Right renal cortex interstitium (tissue), 3 donors: ENCODE results near the gene KXD1. TPM values are rescaled to one million over a fixed set of nuclear protein-coding genes. Genes with fewer than 3 reads are reported as not detected.
"Not testable (repeated sequence)": the region's sequence is repeated elsewhere in the genome, so short reads cannot be mapped to it uniquely, and the experiment has no call there.

Experiments used
- DNase-seq, 3 donors: peaks; one replicate each; pipeline ENCODE4 v3.0.0-alpha.2; 2013; ENCODE audit warnings: low read depth in 3 of 3, low spot score in 2 of 3
- polyA plus RNA-seq, 3 donors: library from polyadenylated mRNA; unstranded; fragments of 120-200 nt; gene quantifications; one replicate each; pipeline ENCODE4 v1.2.1, GENCODE V29; 2013; ENCODE audit not compliant: insufficient read length in 3 of 3

KXD1 gene
- polyA plus RNA-seq, result 10 to 100 TPM; 50.3 to 56.0 (median 51.8) TPM

GRCh38 chr19:18557411-18558201 lies at the start of gene KXD1:
Gene KXD1, plus strand, starts transcription at chr19:18557870. Its CDS starts 4,187 bp downstream, at chr19:18562057.
- peak; percentile 81 to 91 (median 87) for DNase-seq

GRCh38 chr19:18508585-18508984 lies 49.1 kb upstream of the KXD1 start:
- no peak for DNase-seq

DNA sequence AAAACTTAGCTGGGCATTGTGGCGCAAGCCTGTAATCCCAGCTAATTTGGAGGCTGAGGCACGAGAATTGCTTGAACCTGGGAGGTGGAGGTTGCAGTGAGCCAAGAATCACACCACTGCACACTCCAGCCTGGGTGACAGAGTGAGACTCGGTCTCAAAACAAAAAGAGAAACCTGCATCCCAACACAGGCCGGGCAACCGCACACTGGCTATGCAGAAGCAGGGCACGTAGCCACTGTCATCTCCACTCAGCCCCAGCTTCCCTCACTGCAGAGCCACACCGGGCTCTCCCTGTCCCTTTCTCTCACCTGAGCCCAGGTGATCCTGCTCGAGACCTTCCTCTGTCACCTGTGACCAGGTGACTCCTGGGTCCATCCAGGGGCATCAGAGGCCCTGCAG lies 47.5 kb upstream of the KXD1 start:
- DNase-seq, result no peak

DNA sequence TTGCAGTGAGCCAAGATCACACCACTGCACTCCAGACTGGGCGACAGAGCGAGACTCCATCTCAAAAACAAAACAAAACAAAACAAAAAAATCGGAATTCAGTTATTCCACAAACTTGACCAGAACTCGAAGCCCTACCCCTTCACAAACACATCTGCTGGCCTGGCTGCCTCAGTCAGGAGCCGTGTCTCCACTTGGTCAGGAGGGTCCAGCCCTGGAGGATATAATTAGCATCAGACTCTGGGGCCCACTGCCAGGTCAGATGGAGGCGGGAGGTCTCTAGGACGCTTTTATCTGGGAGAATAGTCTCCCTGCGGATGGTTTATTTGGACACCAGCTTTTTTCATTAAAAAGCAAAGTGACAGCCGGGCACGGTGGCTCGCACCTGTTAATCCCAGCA lies 43.8 kb upstream of the KXD1 start:
- no peak for DNase-seq

GRCh38 chr19:18514800-18515682 lies 42.6 kb upstream of the KXD1 start:
- DNase-seq, result no peak

GRCh38 chr19:18515959-18516358 lies 41.7 kb upstream of the KXD1 start:
- no peak for DNase-seq

GRCh38 chr19:18517606-18518005 lies 40.1 kb upstream of the KXD1 start:
- DNase-seq, result no peak

- DNase-seq, result no peak
Measured at GRCh38 chr19:18518639-18519038, 39.0 kb upstream of the KXD1 start.

DNA sequence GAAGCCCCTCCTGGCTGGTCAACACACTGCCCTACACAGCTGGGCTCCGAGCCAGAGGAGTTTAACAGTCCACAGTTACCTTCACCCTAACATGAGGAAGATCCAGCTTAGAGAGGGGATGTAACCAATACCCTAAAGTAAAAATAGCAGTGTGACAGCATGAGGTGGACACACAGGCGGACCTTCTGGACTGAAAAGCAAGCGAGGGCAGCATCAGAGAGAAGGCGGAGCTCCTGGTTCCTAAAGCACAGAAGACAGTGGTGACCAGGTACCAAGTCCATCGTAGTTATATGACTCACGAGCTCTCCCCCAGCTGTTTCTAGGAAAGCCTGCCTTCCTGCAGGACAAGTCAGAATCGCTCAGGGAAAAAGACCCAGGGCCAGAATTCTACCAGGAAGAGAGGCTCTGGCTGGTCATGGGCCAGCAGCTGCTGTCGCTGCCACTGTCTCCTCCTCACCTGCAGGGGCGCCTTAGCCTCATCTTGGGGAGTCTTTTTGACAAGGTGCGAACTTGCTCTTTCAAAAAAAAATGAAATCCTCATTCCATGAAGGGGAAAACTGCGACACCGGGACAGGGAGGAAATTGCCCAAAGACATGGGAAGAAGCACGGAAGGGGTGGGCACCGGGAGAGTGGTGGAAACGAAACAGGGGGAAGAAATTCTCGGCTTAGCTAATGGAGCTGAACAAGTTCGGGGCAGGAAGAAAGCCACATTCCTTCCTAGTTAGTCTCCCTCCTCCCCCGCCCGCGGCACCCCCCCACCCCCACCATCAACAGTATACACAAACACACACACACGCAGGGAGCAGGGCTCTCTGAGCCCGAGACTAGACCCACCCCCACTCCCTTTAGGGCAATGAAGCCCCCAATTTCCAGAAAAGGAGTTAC lies 37.5 kb upstream of the KXD1 start:
- peak in 1 of 3 donors; percentile 72 for DNase-seq

GRCh38 chr19:18520848-18521691 lies 36.6 kb upstream of the KXD1 start:
- no peak for DNase-seq

DNA sequence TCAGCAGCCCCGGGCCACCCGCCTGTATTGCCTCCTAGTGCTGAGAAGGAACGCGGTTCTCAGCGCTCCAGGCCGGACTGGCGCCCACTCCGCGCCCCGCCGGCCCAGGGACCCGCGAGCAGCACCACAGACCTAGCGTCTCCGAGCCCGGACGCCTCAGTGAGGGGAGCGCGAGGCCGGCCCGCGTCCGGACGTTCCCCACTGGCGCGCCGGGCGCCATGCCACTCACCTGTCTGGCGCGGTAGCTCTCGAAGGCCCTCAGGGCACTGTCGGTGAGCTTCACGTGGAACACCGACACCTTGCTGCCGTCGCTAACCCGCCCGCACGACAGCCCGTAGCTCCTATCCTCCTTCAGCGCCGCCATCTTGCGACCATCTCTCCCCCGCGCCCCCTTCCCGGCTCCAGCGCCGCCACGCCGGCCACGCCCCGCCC lies 36.0 kb upstream of the KXD1 start, which contains the start of gene ELL:
Gene ELL (minus strand): TSS at position 379 of the 432 bp plus-strand sequence. CDS start 15 bp downstream, at position 364.
- DNase-seq, result no peak

DNA sequence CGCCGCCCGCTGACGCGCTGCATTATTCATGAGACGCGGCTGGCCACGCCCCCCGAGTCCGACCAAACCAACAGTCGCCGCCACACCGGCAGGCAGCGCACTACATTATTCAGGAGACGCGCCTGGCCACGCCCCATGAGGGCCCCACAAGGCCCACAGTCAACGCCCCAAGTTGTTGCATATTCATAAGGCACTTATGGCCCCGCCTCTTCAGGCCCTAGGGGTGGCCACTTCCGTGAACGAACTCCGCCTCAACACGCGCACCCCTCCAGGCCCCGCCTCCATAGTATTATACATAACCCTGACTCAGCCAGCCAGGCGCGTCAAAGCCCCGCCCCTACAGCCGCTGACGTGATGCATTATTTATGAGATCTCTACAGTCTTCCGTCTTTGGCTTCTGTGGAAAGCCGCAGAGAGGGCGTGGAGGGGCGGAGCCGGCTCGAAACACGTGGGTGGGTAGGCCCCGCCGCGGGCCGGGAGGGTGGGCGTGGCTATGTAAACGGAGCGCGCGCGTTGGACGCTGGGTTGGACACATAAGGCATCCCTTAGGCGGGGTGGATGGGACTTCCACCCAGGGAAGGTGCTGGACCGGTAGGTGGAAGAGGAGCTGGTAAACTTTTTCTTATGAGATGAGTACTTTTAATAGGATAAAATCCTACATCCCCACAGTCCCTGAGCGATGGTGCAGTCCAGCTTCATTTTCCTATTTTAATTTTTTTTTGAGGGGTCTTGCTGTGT lies 35.4 kb upstream of the KXD1 start:
- DNase-seq, result peak; percentile 97 to 99 (median 99)

DNA sequence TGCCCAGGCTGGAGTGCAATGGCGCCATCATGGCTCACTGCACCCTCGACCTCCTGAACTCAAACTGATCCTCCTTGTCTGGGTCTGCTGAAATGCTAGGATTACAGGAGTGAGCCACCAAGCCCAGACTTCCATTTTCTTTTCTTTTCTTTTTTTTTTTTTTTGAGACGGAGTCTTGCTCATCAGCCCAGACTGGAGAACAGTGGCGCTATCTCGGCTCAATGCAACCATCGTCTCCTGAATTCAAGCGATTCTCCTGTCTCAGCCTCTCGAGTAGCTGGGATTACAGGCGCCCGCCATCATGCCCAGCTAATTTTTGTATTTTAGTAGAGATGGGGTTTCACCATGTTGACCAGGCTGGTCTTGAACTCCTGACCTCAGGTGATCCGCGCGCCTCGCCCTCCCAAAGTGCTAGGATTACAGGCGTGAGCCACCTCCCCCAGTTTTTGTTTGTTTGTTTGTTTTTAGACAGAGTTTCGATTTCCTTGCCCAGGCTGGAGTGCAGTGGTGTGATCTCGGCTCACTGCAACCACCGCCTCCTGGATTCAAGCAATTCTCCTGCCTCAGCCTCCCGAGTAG lies 34.7 kb upstream of the KXD1 start:
- not testable (repeated sequence) for DNase-seq

DNA sequence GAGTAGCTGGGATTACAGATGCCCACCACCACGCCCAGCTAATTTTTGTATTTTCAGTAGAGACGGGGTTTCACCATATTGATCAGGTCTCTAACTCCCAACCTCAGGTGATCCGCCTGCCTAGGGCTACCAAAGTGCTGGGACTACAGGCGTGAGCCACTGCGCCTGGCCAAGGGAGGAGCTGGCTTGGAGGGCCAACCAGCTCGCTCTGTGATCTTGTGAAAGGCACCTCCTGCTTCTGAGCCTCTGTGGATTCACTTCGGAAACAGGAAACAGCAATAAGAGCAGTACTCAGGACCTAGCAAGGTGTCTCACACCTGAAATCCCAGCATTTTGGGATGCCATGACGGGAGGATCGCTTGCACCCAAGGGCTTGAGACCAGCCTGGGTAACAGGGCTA lies 33.8 kb upstream of the KXD1 start:
- DNase-seq, result no peak

DNA sequence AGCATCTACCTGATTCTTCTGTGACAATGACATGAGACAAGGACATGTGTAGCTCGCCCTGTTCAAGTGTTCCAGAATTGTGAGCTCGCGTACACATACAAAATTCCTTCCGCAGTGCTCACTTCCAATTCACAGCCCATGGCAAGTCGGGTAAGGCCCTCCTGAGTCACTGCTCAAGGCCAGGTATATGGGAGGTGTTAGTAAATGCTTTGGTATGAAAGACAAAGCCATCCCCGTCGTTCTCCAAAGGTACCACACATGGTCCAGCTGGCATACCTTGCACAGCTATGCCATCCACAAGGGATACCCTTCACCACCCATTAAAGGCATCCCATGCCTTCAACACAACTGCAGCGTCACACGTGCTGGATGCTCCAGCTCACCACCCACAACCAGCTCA lies 31.4 kb upstream of the KXD1 start:
- DNase-seq, result no peak

DNA sequence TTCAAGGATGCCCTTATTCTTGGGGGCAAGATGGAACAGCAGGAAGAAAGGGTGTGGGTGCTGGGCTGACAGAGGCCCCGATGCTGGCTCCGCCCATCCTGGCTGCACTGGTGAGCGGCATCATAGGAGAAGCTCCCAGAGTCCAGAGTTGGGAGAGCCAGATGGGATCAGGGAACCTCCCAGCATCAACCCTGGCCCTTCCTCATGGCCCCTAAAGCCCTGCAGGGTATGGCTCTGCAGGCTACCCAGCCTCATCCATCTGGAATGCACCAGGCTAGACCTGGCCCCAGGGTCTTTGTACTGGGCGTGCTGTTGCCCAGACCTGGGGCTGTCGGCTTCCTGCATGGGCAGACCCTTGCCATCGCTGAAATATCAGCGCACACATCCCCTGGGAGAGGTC lies 27.9 kb upstream of the KXD1 start:
- DNase-seq, result no peak

DNA sequence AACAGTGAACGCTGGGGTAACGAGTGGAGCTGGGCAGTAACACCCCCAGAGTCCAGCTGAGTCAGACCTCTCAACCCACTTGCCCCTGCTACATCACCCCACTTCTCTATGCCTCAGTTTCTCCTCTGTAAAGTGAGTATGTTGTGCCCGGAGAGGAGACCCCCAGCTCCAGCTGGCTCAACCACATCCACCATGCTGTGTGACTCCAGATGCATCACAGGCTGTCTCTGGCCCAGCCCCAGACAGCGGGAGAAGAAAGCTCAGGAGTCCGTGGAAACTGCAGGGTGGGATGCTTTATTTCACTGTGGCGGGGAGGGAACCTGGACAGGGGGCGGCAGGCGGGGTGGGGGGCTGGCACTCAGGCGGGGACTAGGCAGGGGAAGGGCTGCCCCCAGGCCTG lies 26.2 kb upstream of the KXD1 start:
- no peak for DNase-seq

GRCh38 chr19:18532168-18532890 lies 25.3 kb upstream of the KXD1 start:
- no peak for DNase-seq
